PC-3 (cell line): Measurements from ENCODE around the gene GAS2L3. TPM values are rescaled to one million over a fixed set of nuclear protein-coding genes. Genes with fewer than 3 reads are reported as not detected.

Experiments used
- ATAC-seq: fragments of 200-7000 bp; cut with Tn5 transposase; 2 replicates; pipeline ENCODE4 v1.9.1; 2020; ENCODE audit warnings: mild to moderate bottlenecking, moderate library complexity
- Bru-seq: library from RNA; stranded (reverse); fragments of 400-500 nt; gene quantifications from one replicate; lab custom pipeline; 2021; lab: Mats Ljungman, UMichigan
- BruChase-seq, 2 experiments: library from RNA; stranded (reverse); fragments of 400-500 nt; gene quantifications; one replicate each; lab custom pipeline; 2021; lab: Mats Ljungman, UMichigan
- BruUV-seq: library from RNA; stranded (reverse); fragments of 400-500 nt; replicated peaks from 2 replicates; lab custom pipeline; 2021; lab: Mats Ljungman, UMichigan
- CTCF ChIA-PET: fragments of 300-600 bp; sonication (Branson Sonifier 250); formaldehyde crosslinking; loops from one replicate; lab custom pipeline; 2022; ENCODE audit warnings: antibody characterized with exemption; lab: Charles Lee
- POLR2A ChIA-PET: fragments of 300-600 bp; sonication (Branson Sonifier 250); formaldehyde crosslinking; loops from one replicate; lab custom pipeline; 2022; ENCODE audit warnings: antibody characterized with exemption; ENCODE audit not compliant: unreplicated experiment; lab: Charles Lee
- DNase-seq: peaks from one replicate; pipeline ENCODE4 v3.0.0-alpha.2; 2015
- H2AFZ ChIP-seq: fragments of 300-600 bp; sonication (generic); 2 replicates; pipeline ENCODE4 v1.6.0; 2016; ENCODE audit warnings: antibody characterized with exemption, low read length
- H3F3A ChIP-seq: fragments of 300-600 bp; sonication (generic); one replicate; pipeline ENCODE4 v1.6.0; 2017; ENCODE audit warnings: antibody characterized with exemption, low read length, control low read depth, mild to moderate bottlenecking; ENCODE audit not compliant: unreplicated experiment
- H3K27ac ChIP-seq: fragments of 300-600 bp; sonication (generic); 2 replicates; pipeline ENCODE4 v1.5.1; 2016; ENCODE audit warnings: mild to moderate bottlenecking, low read length
- H3K27me3 ChIP-seq: fragments of 300-600 bp; sonication (generic); 2 replicates; pipeline ENCODE4 v1.6.1; 2016; ENCODE audit warnings: low read length, mixed read lengths
- H3K36me3 ChIP-seq: fragments of 300-600 bp; sonication (generic); 2 replicates; pipeline ENCODE4 v1.6.1; 2016; ENCODE audit warnings: low read depth, mixed run types, low read length, mixed read lengths
- H3K4me1 ChIP-seq: fragments of 300-600 bp; sonication (generic); 2 replicates; pipeline ENCODE4 v1.5.1; 2016; ENCODE audit warnings: low read length; ENCODE audit not compliant: insufficient read depth
- H3K4me2 ChIP-seq: fragments of 300-600 bp; sonication (generic); 2 replicates; pipeline ENCODE4 v1.6.0; 2016; ENCODE audit warnings: low read length
- H3K4me3 ChIP-seq: fragments of 300-600 bp; sonication (generic); 2 replicates; pipeline ENCODE4 v1.5.1; 2016; ENCODE audit warnings: mild to moderate bottlenecking, low read length, mixed read lengths
- H3K79me2 ChIP-seq: fragments of 300-600 bp; sonication (generic); 2 replicates; pipeline ENCODE4 v1.6.1; 2017; ENCODE audit warnings: low read length, mixed read lengths
- H3K9ac ChIP-seq: fragments of 300-600 bp; sonication (generic); 2 replicates; pipeline ENCODE4 v1.6.0; 2016; ENCODE audit warnings: mild to moderate bottlenecking, low read length
- H3K9me2 ChIP-seq: fragments of 300-600 bp; sonication (generic); replicated peaks from 2 replicates; pipeline ENCODE4 v1.6.1; 2016; ENCODE audit warnings: mixed run types, low read length, mixed read lengths
- H3K9me3 ChIP-seq: fragments of 300-600 bp; sonication (generic); 2 replicates; pipeline ENCODE4 v1.6.1; 2016; ENCODE audit warnings: low read length, mixed read lengths
- H4K20me1 ChIP-seq: fragments of 300-600 bp; sonication (generic); 2 replicates; pipeline ENCODE4 v1.6.1; 2016; ENCODE audit warnings: low read length, mixed read lengths
- EZH2 ChIP-seq: fragments of 300-600 bp; sonication (generic); IDR thresholded peaks from one replicate; pipeline ENCODE4 v1.6.1; 2017; ENCODE audit warnings: antibody characterized with exemption, mild to moderate bottlenecking, low read length; ENCODE audit not compliant: unreplicated experiment
- EZH2phosphoT487 ChIP-seq: fragments of 300-600 bp; sonication (generic); IDR thresholded peaks from 2 replicates; pipeline ENCODE4 v1.6.1; 2018; ENCODE audit warnings: mild to moderate bottlenecking, antibody characterized with exemption, low read length, borderline replicate concordance
- intact Hi-C: fragments of 100-400 bp; cut with micrococcal nuclease; formaldehyde crosslinking; loops from 2 replicates; pipeline ENCODE4 v1.9.0; 2023
- long read RNA-seq: library from polyadenylated mRNA; unstranded; transcript quantifications from one replicate; pipeline ENCODE4 v2.0.0, GENCODE V29; 2021; ENCODE audit not compliant: unreplicated experiment
- total RNA-seq: library from RNA; depleted of rRNA; stranded (reverse); fragments of >200 nt; gene quantifications from 2 replicates; pipeline ENCODE4 v1.2.3, GENCODE V29; 2014; rRNA removed
- TF ChIP-seq, protein P1 (sequence below): fragments of 300-600 bp; sonication (generic); conservative IDR thresholded peaks from 2 replicates; pipeline ENCODE4 v1.5.1; 2017; ENCODE audit warnings: antibody characterized with exemption, low read depth, mild to moderate bottlenecking, low read length

Gene GAS2L3
- 24.8 and 27.8 TPM in 2 replicates for total RNA-seq
- Bru-seq, nascent RNA, result percentile 69 among the genes with signal in this experiment
- BruChase-seq, experiment 1, labeled RNA remaining after a 6-hour chase, result percentile 61 among the genes with signal in this experiment
- BruChase-seq, experiment 2, labeled RNA remaining after a 2-hour chase, result percentile 50 among the genes with signal in this experiment
- long read RNA-seq, partial matches to known transcripts, result 0 of 5 reads
- long read RNA-seq, other reads (novel, unspliced or antisense), result 4 of 5 reads

DNA sequence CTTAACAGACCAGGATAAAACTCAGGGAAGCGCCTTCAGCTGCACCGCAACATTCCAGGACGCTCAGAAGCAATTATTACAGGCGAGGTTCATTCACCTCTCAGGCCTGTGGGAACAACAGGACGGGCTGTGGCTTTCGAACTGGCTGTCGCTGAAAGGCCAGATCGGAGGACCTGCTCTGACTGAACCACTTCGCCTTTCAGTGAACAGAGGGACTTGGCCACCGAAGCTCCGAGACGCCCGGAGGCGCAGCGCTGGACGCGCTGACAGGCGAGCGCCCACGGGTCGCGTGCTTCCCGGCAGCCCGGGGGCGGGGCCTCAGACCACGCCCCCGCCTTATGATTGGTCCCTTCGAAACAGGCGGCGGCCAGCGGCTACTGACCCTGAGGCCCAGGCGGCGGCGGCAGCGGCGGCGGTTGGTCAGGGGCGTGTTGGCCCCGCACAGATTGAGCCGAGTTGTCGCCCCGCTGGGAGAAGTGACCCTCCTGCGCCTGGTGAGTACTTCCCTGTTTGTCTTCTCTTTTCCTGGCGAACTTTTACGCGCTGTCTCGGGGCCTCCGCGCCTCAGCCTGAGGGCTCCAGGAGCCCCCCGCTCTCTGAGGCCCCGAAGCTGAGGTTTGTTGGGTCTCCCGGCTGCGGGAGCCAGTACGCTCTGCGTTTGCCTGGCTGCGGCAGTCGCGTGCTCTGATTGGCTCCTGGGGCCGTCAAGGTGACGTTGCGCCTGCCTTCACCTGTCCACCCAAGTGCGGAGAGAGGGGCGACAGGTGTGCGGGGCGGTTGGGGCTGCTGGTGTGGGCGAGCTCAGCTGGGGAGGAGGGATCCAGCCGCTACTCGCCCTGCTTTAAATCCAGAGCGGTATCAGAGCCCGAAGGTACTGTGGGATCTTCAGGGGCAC is at the start of gene GAS2L3:
TSS of gene GAS2L3 (plus strand) at position 393 of the 895 bp plus-strand sequence. CDS start 21,221 bp downstream, outside the sequence.
- peak within 1 kb of the TSS; percentile 67 for H3K9ac ChIP-seq
- peak within 1 kb of the TSS; percentile 84 for H3K4me3 ChIP-seq
- H3K36me3 ChIP-seq, result no peaks in the 10 kb centered on the region; the same call in 1 of the 2 replicates
- intact Hi-C loops, result loop anchor here (1.0 to 5.0 kb wide), 3 partner anchors 94 to 306 kb away; partner anchors contain the start of genes DEPDC4 and SCYL2
- ATAC-seq (peak; percentile 86), DNase-seq (peak; percentile 93)
- CTCF ChIA-PET, result no interaction called here
- H3F3A ChIP-seq, result no peaks in the 10 kb centered on the region
- H3K79me2 ChIP-seq, result peaks cover 48% of the 10 kb centered on the region
- peaks cover 29% of the 10 kb centered on the region for H3K4me1 ChIP-seq
- POLR2A ChIA-PET, result interaction anchor here (0.5 kb wide), 1 partner anchor 372 kb away, joined by 3 read pairs; no protein-coding TSS in a partner anchor
- peak within 1 kb of the TSS; percentile 14; the same call in 1 of the 2 replicates for H3K27ac ChIP-seq
- H3K9me2 ChIP-seq, result no peaks in the 10 kb centered on the region
- H3K4me2 ChIP-seq, result peak within 1 kb of the TSS; percentile 90
- BruUV-seq, result no TSS peak
- no peaks in the 10 kb centered on the region for H3K27me3 ChIP-seq
- H3K9me3 ChIP-seq, result no peaks in the 10 kb centered on the region
- peak within 1 kb of the TSS; percentile 95 for H2AFZ ChIP-seq
- no peak for TF ChIP-seq EZH2
- no peak for TF ChIP-seq EZH2phosphoT487
- H4K20me1 ChIP-seq, result peaks cover 11% of the 10 kb centered on the region

DNA sequence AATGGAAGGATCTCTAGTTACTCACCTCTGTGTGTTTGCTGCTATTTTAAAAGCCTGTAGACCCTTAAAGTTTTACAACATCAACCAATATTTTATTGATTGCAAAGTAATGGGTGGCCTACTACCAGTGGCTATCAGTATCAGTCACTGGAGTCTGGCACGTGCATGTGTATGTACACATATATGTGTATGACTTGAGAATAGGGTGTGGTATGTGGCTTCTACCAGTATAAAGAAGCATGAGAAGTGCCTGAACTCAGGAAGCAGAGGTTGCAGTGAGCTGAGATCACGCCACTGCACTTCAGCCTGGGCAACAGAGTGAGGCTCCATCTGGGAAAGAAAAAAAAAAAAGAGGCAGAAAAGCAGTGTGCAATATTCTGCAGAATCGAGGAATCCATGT is 45.5 kb upstream of the GAS2L3 start:
- peaks cover 65% of the 10 kb centered on the region for H3K27me3 ChIP-seq
- H3K9ac ChIP-seq, result no peak overlapping the region
- H3K4me3 ChIP-seq, result no peak overlapping the region
- no peaks in the 10 kb centered on the region for H3K9me3 ChIP-seq
- TF ChIP-seq EZH2, result no peak
- ChIA-PET POLR2A (no interaction called here), CTCF (no interaction called here)
- no peak overlapping the region for H3K27ac ChIP-seq
- no peaks in the 10 kb centered on the region for H3K4me1 ChIP-seq
- no peaks in the 10 kb centered on the region for H3K9me2 ChIP-seq
- intact Hi-C loops, result no loop called here
- no peak for ATAC-seq
- H3K36me3 ChIP-seq, result no peaks in the 10 kb centered on the region
- no TSS peak for BruUV-seq
- no peaks in the 10 kb centered on the region for H3K79me2 ChIP-seq
- no peaks in the 10 kb centered on the region for H4K20me1 ChIP-seq
- H3F3A ChIP-seq, result no peaks in the 10 kb centered on the region
- H3K4me2 ChIP-seq, result no peak overlapping the region
- no peak for DNase-seq
- no peak overlapping the region for H2AFZ ChIP-seq

DNA sequence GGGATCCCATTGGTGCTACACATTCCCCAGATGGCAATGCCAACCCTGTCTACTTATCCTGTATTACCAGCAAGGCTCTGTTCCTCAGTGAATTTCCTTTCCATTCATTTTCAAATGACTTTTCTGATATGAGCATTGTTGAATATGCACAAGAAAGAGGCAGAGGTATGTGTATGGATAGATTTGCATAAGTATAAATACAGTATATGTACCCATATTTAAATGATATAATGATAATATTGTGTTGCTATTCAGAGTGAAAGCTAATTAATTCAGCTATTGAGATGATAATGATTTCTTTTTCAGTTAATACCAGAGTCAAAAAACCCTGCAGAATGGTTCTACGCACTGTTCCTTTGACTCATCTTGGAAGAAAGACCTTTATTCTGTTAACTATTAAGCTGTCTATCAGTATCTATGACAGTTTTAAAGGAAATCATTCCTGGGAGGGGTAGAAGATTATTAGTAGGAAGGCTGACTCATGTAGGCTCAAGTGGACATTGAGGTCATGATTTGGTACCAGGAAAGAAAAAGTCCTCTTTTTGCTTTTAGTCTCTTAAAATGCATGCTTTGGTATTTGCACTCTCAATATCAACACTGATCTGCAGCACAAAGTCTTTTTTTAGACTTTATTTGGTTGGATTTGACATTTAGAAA is 44.9 kb upstream of the GAS2L3 start:
- H3K79me2 ChIP-seq, result no peaks in the 10 kb centered on the region
- H3F3A ChIP-seq, result no peaks in the 10 kb centered on the region
- POLR2A ChIA-PET, result no interaction called here
- no peak overlapping the region for H3K9ac ChIP-seq
- no peaks in the 10 kb centered on the region for H3K9me3 ChIP-seq
- H3K36me3 ChIP-seq, result no peaks in the 10 kb centered on the region
- no peak overlapping the region for H3K4me2 ChIP-seq
- no peak for TF ChIP-seq EZH2phosphoT487
- TF ChIP-seq EZH2, result no peak
- TF ChIP-seq, protein P1, sequence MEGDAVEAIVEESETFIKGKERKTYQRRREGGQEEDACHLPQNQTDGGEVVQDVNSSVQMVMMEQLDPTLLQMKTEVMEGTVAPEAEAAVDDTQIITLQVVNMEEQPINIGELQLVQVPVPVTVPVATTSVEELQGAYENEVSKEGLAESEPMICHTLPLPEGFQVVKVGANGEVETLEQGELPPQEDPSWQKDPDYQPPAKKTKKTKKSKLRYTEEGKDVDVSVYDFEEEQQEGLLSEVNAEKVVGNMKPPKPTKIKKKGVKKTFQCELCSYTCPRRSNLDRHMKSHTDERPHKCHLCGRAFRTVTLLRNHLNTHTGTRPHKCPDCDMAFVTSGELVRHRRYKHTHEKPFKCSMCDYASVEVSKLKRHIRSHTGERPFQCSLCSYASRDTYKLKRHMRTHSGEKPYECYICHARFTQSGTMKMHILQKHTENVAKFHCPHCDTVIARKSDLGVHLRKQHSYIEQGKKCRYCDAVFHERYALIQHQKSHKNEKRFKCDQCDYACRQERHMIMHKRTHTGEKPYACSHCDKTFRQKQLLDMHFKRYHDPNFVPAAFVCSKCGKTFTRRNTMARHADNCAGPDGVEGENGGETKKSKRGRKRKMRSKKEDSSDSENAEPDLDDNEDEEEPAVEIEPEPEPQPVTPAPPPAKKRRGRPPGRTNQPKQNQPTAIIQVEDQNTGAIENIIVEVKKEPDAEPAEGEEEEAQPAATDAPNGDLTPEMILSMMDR, result no peak
- CTCF ChIA-PET, result no interaction called here
- ATAC-seq, result no peak
- intact Hi-C loops, result no loop called here
- BruUV-seq, result no TSS peak
- no peaks in the 10 kb centered on the region for H3K9me2 ChIP-seq
- peaks cover 65% of the 10 kb centered on the region for H3K27me3 ChIP-seq
- H4K20me1 ChIP-seq, result no peaks in the 10 kb centered on the region
- H3K4me3 ChIP-seq, result no peak overlapping the region
- H3K4me1 ChIP-seq, result no peaks in the 10 kb centered on the region
- H3K27ac ChIP-seq, result no peak overlapping the region
- no peak for DNase-seq
- H2AFZ ChIP-seq, result no peak overlapping the region
